Colon (tissue), 2 donors: ENCODE measurements around the gene TPM1.

Experiments used
- FAIRE-seq: peaks from 2 replicates; lab custom pipeline; 2012; peaks lifted over from hg19 to GRCh38; lab: Jason Lieb, UNC
- donor health status: control.
- donor health status: control.

Gene TPM1

DNA sequence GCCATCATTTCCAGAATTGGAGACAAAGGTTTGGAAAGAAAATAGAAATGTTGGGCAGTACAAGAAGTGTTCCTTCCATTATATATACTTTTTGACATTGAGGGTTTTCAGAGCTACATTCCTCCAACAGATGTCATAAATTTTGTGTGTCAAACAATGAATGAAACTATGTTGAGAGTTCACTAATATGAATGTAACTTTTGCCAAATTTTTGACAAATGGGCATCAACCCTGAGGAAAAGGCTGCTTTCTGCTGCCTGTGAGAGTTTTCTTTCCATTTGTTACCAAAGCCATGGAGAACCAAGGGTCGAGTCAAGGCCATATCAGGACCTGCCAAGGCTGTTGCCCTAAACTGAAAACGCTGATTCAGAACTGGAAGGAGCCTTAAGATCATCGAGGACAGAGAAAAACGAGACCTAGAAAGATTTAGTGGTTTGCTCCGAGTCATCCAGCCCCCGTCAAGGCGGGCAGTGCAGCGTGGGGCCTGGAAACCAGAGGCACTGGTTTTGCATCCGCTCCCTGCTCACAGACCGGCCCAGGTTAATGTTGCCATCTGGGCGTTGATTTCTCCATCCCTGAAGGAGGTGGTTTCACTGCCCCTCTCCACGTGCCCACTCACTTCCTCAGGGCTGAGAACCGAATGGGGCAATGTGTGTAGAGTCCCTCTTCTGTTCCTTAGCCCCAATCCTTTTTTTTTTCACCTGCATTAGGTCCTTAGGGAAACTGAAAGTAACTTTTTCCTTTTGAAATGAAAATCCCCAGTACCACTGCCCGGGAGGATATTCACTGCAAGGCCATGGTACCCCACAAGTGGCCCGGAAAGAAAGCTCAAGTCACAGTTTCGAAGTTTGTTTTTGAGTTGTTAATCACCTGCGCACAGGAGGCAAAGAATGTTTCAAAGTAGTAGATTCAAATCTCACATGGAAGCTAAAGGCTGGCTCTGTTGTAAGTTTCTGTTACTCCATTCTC is 32.8 kb downstream of the TPM1 start:
- no peak for FAIRE-seq

DNA sequence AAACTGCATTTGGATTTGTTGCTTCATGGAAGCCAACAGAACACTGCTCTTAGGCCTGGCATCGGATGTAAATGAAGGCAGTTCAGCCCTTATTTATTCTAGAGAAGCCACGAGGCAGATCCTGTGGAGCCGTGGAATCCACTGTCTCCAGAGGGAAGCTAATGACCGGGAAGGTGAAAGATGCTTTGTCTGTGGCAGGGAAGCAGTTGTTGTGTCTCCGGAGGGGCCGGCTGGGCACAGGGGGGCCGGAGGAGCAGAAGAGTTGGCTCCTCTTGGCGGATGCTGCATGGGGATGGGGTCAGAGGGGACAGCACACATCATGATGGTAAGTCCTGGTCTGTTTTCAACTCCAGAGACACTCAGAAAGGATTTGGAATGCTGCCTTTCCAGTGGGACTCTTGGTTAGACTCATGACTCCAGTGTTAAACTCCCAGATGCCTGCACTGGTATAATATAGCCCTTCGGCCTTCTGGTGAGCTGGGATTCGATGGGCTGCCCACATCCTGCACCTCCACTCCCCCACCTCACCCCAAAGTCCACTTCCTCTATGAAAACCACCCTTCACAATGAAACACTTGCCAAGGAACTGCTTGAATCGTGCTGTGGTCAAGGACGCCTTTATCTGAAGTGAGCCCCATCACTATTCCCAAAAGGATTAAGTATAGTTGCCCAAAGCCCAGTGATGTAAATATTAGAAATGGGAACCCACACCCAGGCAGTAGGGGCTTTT is 33.6 kb downstream of the TPM1 start:
- FAIRE-seq, result no peak

DNA sequence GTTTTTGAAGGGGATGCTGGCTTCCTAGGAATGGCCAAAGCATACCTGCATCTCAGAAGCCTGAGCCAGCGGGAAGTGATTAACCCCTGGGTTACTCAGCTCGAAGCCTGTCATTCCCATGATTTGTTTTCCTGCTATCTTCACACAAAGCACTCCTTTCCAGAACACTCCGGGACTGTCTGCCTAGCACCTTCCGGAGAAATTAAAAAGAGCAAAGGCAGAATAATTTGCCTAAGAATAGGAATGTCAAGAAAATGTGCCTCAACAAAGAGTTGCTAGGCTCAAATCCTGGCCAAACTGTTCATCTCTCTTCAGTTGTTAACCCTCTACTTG is 34.1 kb downstream of the TPM1 start:
- no peak for FAIRE-seq

DNA sequence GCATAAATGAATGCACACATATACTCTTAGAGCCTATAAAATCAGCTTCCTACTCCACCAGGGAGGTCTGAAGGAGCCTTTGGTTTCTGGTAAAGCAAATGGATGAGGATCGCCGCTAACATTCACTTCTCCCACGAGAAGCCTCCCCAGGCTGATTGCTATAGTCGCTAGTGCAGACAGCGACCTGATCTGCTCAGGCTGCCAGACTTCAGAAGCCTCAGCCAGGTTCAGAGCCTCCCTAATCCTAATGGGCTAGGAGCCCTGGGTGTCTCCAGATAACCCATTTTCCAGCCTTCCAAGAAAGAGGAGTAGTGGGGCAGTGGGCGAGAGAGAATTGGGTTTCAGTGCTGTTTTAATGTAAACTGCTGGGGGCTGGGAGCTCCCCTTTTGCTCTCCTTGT is 35.4 kb downstream of the TPM1 start:
- FAIRE-seq, result no peak

DNA sequence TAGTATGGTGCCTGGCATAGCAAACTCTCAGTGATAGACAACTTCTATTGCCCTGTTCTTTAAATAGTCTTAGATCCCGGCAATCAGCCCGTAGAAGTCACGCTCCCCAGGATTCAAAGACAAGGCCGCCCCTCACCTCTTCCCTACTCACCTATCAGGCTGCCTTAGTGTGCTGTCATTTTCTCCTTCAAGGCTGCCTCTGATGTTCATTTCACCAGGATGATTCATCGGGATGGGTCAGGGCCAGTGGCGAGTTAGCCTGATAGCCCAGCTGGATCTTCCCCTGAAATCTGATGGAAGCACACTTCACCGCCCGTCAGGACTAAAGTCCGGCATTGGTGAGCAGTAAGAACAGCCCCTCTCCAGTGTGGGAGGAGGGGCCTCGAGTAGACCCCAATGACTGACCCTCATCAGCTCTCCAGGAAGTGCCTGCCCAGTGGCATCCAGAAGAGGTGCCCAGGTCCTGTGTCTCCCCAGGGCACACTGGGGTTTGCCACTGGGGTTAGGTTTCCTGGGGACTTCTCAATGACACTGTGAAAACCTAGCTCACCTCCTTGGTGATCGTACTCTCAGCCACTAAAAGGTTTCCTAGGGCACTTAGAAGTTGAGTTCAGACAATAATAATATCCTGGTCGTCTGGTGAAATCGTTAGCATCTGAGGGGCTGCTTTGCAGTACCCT is 37.5 kb downstream of the TPM1 start:
- FAIRE-seq, result no peak

DNA sequence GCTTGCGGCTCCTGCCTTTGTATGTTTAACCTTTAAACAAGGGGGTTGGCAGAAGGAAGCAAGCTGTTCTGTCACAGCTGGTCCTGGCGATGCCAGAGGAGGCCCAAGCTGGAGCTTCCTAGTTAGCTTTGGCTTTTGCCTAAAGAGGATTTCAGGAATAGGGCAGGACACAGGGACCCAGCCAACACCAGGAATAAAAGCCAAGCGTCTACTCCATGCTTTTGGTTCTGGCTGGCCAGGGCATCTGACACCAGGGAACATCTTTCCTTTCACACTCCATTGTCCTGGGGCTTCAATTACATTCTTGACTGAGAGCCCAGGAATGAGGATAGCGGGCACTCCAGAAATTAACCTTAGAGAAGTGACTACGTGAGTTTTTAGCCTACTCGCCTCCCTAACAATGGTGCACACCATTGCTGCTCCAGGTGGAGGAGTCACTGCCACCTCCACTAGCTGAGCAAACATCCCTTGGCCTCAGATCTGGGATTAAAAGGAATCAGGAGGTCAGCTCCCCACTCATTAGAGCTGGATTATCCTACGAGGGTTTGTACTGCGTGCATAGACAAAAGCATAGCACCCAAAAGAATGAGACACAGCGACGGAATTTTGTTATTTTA is 38.2 kb downstream of the TPM1 start:
- no peak for FAIRE-seq

DNA sequence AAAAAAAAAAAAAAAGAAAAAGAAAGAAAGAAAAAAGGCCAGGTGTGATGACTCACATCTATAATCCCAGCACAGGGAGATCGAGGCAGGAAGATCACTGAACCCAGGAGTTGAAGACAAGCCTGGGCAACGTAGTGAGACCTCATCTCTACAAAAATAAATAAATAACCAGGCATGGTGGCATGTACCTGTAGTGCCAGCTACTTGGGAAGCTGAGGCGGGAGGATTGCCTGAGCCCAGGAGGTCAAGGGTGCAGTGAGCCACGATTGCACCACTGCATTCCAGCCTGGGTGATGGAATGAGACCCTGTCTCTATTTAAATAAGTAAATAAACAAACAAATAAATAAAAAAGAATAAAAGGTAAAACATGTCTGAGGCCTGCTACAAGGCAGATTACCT is 39.8 kb downstream of the TPM1 start:
- no peak for FAIRE-seq

DNA sequence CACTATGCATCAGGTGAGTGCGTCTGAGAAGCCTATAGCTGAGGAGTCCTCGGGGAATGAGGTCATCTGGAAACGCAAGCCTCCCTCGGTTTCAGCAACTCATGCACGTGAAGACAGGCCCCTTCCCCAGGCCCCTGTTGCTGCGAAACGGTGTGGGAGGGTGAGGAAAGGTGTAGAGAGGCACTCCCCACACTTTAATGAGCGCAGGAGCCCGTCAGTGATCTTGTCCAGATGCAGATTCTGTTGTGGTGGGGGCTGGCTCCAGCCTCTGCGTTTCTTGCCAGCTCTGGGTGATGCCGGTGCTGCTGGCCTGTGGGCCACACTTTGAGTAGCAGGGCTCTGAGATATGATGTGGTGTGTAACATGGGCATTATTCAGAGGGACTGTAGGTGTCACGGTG is 40.5 kb downstream of the TPM1 start:
- no peak for FAIRE-seq

DNA sequence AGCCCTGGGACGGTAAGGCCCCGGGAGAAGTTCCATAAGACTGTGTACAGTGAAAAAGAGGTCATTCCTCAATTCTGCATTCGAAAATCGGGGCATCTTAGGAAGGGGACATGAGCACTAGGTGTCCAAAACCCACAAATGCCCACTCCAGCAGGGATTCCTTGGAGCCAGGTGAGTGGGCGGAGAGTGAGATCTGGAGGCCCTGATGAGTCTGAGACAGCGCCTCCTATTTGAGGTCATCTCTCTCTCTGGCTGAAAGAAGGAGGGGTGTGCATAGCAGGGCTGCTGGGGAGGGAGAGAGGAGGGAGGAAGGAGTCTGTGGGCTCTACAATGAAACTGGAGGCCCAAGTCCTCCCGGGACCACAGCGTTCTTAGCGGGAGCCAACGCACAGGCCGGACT is 41.0 kb downstream of the TPM1 start:
- FAIRE-seq, result no peak

DNA sequence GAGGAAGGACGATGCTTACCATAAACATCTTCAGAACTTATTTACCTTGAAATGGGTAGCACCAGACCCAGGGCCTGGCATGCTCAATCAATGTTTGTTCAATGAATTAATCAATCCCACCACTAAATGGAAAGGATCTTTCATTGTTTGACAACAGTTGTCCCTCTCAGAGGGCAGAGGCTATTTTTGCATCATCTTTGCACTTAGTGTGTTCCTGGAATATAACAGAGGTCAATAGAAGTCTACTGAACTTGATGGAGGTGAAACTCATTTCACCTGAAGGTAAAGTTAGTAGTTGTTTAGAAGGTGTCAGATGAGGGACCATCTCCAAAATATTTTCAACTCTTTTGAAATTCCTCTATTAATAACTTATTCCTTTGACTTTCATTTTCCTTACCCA is 42.3 kb downstream of the TPM1 start:
- FAIRE-seq, result no peak

DNA sequence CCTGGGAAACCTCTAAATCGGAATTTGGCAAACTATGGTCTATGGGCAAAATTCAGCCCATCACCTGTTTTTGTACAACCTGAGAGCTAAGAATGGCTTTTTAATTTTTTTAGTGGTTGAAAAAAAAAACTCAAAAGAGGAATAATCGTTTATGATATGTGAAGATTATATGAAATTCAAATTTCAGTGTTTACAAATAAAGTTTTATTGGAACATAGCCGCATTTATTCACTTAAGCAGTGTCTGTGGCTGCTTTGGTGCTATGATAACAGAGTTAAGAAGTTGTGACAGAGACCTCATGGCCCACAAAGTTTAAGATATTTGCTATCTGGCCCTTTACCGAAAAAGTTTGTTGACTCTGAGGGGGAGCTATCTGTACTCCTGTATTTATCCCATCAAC is 42.7 kb downstream of the TPM1 start:
- FAIRE-seq, result no peak

DNA sequence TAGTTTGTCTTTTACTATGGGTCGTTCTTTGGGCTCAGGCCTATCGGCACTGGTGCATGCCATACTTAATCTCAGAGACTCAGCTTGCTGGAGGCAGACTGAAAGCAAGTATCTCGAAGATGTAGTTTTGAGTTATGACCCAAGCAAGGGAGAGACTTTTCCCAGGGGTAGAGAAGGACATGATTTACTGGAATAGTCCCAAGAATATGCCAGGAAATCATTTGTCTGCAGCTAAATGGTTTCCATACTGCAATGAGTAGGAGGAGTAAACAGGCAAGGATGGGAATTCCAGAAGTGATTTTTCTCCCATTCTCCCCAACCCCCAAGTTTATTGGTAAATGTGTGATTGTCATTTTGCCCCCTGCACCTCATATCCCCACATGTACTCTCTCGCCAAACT is 43.7 kb downstream of the TPM1 start:
- FAIRE-seq, result no peak

DNA sequence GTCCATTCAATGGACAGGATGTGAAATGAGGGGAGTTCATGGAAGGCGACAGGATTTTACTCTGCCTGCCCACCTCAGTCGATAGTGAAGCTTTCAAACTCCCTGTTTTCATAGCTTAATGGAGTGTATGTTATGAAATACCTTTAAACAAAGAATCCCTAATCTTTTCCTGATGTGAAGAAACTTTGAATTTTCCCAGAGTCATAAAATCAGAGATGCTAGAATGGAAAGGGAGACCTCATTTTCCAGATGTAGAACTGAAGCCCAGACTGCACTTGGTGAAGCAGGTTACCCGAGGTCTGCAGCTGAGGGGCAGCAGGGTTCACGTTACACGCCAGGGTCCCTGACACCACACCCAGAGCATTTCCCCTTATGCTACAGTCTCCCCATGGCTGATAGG is 44.4 kb downstream of the TPM1 start:
- no peak for FAIRE-seq

DNA sequence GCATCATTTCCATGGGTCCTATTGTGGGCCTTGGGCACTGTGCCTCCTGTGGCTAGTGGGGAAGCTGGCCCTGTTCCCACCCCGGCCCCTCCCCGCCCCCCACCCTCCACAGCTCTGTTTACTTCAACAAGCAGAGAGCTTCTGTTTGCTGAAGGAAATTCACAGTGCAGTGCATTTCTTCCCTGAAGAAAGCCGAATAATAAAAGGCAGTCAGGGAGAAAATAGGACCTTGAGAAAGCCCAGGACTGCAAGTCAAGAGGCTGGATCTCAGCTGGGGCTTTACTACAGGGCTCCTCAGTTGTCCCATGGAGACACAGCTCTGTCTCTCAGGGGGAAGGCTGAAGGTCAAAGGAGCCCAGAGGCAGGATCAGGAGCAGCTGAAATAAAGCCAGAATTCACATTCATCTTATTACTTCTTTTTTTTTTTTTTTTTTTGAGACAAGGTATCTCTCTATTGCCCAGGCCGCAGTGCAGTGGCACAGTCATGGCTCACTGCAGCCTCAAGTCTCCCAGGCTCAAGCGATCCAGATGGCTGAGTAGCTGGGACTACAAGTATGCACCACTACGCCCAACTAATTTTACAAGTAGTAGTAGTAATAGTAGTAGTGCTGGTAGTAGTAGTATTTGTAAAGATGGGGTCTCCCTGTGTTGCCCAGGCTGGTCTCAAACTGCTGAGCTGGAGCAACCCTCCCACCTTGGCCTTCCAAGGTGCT is 46.1 kb downstream of the TPM1 start:
- FAIRE-seq, result no peak

DNA sequence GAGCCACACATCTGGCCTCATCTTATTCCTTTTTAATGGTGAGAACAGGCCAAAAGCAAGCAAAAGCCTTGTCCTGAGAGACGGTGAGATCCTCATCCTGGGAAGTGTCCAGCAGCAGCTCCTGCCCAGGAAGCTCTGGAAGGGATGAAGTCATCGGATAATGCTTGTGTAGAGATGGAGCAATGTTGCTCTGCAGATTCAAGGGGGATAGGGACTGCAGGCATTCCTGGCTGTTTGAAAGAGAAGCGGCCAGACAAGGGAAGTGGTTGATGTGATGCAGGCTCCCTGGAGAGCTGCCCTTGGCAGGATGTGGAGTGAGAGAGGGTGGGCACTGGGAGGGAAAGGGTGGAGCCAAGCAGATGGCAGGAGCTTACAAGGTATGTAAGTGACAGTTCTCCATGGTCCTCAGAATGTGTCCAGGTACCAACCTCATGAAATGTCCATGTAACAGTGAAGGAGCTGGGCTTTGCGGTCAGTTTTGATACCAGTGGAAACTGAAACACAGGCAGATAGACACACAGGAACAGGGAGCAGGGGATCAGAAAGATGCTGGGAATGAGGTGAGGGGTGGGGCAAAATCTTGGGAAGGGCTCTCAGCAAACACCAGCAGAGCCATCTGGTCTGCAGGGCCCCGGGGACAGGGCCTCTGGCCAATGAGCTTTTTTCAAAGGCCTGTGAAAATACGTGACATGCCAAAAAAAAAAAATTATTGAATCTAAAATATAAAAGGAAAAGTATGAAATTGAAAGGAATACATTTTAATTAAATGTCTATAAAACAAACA is 46.9 kb downstream of the TPM1 start:
- no peak for FAIRE-seq

DNA sequence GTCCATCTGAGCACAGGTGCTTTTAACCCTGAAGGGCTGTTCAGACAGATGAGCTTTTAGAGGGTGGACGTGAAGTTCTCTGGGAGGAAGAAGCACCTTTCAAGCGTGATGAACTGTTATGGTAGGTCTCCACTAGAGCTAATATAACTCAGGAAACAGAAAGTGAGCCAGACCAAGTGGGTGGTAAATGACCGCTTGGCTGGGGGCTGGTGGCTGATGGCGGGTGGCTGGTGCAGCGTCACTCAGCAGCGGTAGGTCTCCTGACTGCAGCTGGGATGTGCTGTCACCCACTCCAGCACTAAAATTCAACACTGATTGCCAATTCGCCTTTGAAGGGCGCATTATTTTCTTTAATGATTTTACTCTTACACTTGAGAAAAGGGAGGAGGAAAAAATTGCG is 47.9 kb downstream of the TPM1 start:
- FAIRE-seq, result no peak

DNA sequence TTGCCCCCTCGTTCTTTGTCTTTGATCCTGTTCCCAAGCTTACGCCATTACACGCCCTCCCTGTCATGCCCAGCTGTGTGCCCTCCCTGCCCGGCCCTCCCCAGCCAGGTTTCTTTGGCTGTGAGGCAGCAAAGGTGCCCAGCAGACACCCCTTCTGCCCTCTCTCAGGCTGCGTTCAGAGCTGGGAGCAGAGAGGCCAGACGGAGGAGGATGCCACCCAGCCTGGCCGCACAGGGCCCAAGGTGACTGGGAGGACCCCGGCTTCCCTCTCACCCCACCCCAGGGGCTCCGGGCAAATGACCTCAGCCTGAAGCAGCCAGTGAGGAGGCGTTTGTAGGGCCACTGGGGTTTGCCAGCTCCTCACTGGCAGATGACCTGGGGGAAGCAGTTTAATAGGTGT is 48.3 kb downstream of the TPM1 start:
- no peak for FAIRE-seq

DNA sequence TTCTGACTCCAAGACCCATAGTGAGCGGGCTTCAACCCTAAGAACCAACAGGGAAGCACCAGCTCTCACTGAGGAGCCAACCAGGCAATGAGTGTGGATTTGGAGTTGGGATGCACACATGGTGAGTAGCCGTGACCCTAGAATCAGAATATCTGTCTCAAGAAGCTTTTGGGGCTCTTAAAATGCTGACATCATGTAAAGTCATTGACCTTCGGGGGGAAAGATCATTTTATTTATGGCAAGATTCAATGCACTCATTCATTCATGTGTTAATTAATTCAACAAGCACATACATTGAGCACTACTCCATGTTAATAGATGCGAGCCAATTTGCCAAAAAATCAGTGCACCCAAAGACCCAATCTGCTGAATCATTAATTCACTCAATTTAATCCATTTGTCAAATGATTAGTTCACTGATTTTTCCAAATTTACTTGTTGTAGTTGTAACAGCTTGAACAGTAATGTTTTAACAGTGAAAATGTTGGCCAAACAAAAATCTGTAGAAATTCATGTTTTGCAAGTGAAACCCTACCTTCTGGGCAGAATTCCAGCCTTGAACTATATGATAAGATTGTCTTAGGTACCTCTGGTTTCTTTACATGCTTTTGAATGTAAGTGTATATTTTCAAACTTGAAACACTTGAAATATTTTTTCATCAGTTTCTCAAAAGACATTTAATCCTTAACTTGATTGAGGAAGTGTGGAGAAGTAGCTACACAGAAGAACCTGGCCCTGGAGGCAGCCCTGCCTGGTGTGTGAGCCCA is 49.3 kb downstream of the TPM1 start:
- FAIRE-seq, result no peak

DNA sequence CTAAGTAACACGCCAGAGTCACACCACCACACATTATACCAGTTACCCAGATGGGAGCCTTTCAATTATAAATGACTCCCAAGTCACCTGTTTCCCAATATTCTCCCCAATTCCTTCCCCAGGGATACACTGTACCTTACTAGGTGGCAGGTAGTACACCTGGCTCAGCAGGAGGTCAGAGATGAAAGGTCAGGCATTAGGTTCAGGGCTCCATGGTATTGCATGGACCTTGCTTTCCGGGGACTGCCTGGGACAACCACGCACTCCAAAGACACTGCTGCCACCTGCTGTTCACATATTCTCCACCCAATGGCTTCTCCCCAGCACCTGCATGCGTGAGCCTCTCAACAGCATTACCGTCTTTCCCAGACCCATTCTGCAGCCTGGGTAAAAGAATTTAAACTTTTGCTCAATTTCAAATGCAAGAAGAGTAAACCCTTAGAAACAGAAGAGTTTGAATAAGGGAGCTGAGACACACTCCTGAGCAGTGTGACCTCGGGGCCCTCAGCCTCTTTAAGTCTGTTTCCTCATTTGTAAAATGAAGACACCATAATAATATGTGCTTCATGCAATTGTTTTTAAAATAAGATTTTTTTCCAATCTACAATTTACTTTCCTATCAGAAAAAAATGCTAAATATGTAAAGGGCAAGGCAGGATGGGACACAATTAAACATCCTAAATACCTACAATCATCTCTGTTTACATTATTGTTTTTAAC is 51.1 kb downstream of the TPM1 start:
- FAIRE-seq, result no peak

DNA sequence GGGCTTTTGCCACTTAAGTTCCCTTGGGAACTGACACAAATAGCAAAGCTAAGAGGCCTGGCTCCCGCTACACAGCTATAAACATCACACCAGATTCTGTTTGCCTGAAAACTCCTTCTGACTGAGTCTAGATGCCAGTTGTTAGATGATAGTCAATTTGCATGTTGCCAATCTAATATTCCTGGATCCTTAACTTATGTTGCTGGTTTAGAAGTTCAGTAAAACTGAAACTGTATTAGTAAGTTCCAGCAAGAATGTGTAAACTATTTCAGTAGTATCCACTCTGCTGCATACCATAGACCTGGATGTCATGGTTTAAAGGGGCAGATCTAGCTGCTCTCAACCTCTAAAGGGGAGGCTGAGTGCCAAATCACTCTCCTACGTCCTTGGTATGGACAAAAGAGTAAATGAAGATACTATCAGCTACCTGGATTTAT is 52.0 kb downstream of the TPM1 start:
- no peak for FAIRE-seq
